ENCODE measurements around the gene FGFR4.
"Not testable (repeated sequence)": the region's sequence is repeated elsewhere in the genome, so short reads cannot be mapped to it uniquely, and the experiment has no call there.

The FGFR4 gene

GRCh38 chr5:177086654-177087397 lies at the start of gene FGFR4:
TSS of gene FGFR4 (plus strand) at chr5:177086915. CDS start at chr5:177089603, 2,688 bp downstream.
- DNase-seq (ENCODE audit: low read depth), result peak; percentile 59

- DNase-seq (ENCODE audit: low read depth), result no peak
Measured at GRCh38 chr5:177036921-177037320, 49.8 kb upstream of the FGFR4 start.

GRCh38 chr5:177040814-177041420 lies 45.8 kb upstream of the FGFR4 start:
- DNase-seq (ENCODE audit: low read depth), result no peak

GRCh38 chr5:177041936-177042335 lies 44.8 kb upstream of the FGFR4 start:
- no peak for DNase-seq (ENCODE audit: low read depth)

GRCh38 chr5:177043114-177043513 lies 43.6 kb upstream of the FGFR4 start:
- DNase-seq (ENCODE audit: low read depth), result no peak

GRCh38 chr5:177043958-177044357 lies 42.8 kb upstream of the FGFR4 start:
- no peak for DNase-seq (ENCODE audit: low read depth)

- no peak for DNase-seq (ENCODE audit: low read depth)
Measured at GRCh38 chr5:177044641-177045040, 42.1 kb upstream of the FGFR4 start.

GRCh38 chr5:177045631-177046030 lies 41.1 kb upstream of the FGFR4 start:
- DNase-seq (ENCODE audit: low read depth), result no peak

GRCh38 chr5:177048531-177048930 lies 38.2 kb upstream of the FGFR4 start:
- DNase-seq (ENCODE audit: low read depth), result not testable (repeated sequence)

GRCh38 chr5:177049285-177049684 lies 37.4 kb upstream of the FGFR4 start:
- no peak for DNase-seq (ENCODE audit: low read depth)

- no peak for DNase-seq (ENCODE audit: low read depth)
Measured at GRCh38 chr5:177064500-177065277, 22.0 kb upstream of the FGFR4 start.

GRCh38 chr5:177065491-177065890 lies 21.2 kb upstream of the FGFR4 start:
- no peak for DNase-seq (ENCODE audit: low read depth)

GRCh38 chr5:177066224-177066623 lies 20.5 kb upstream of the FGFR4 start:
- DNase-seq (ENCODE audit: low read depth), result no peak

GRCh38 chr5:177067503-177067902 lies 19.2 kb upstream of the FGFR4 start:
- DNase-seq (ENCODE audit: low read depth), result no peak

- no peak for DNase-seq (ENCODE audit: low read depth)
Measured at GRCh38 chr5:177070536-177071191, 16.1 kb upstream of the FGFR4 start.

- no peak for DNase-seq (ENCODE audit: low read depth)
Measured at GRCh38 chr5:177071666-177072385, 14.9 kb upstream of the FGFR4 start.

- DNase-seq (ENCODE audit: low read depth), result no peak
Measured at GRCh38 chr5:177077335-177077734, 9.4 kb upstream of the FGFR4 start.

- no peak for DNase-seq (ENCODE audit: low read depth)
Measured at GRCh38 chr5:177079606-177080005, 7.1 kb upstream of the FGFR4 start.

GRCh38 chr5:177080265-177080664 lies 6.5 kb upstream of the FGFR4 start:
- no peak for DNase-seq (ENCODE audit: low read depth)

GRCh38 chr5:177081859-177082258 lies 4.9 kb upstream of the FGFR4 start:
- DNase-seq (ENCODE audit: low read depth), result no peak

GRCh38 chr5:177083357-177083756 lies 3.4 kb upstream of the FGFR4 start:
- DNase-seq (ENCODE audit: low read depth), result no peak

- no peak for DNase-seq (ENCODE audit: low read depth)
Measured at GRCh38 chr5:177084175-177084574, 2.5 kb upstream of the FGFR4 start.

Data from T-helper 22 cell (primary cell).